GM12878 (cell line): ENCODE data around the gene CHAD. TPM values are rescaled to one million over a fixed set of nuclear protein-coding genes. Genes with fewer than 3 reads are reported as not detected.

Source experiments
- ATAC-seq: fragments of 200-7000 bp; cut with Tn5 transposase; 3 replicates; pipeline ENCODE4 v1.9.1; 2020; ENCODE audit warnings: mild to moderate bottlenecking, moderate library complexity
- BruUV-seq: library from RNA; stranded (reverse); fragments of 400-500 nt; replicated peaks from 2 replicates; lab custom pipeline; 2021; lab: Mats Ljungman, UMichigan
- CTCF ChIA-PET: fragments of 300-600 bp; sonication (Branson Sonifier 250); formaldehyde crosslinking; extraction: SDS; loops from one replicate; lab custom pipeline; 2021; ENCODE audit warnings: inconsistent platforms; lab: Yijun Ruan, JAX
- POLR2A ChIA-PET: fragments of 350-600 bp; formaldehyde crosslinking; extraction: SDS; loops from one replicate; lab custom pipeline; 2021; ENCODE audit warnings: inconsistent platforms; lab: Charles Lee
- RAD21 ChIA-PET: fragments of 300-600 bp; sonication (Branson Sonifier 250); formaldehyde crosslinking; loops from one replicate; lab custom pipeline; 2023; ENCODE audit warnings: antibody characterized with exemption; ENCODE audit not compliant: unreplicated experiment; lab: Charles Lee
- SMC1A ChIA-PET: fragments of 300-600 bp; sonication (Branson Sonifier 250); formaldehyde crosslinking; loops from one replicate; lab custom pipeline; 2023; ENCODE audit not compliant: unreplicated experiment, uncharacterized antibody; lab: Charles Lee
- DNase-seq: peaks from one replicate; pipeline ENCODE4 v3.0.0-alpha.2; 2011; ENCODE audit warnings: low read depth, low spot score
- FAIRE-seq: peaks from 3 replicates; lab custom pipeline; 2011; peaks lifted over from hg19 to GRCh38; lab: Jason Lieb, UNC
- H2AFZ ChIP-seq: 2 replicates; pipeline ENCODE4 v1.6.0; 2011; ENCODE audit warnings: low read depth, low read length, control low read depth; ENCODE audit not compliant: control insufficient read depth
- H3K27ac ChIP-seq: 2 replicates; pipeline ENCODE4 v1.5.1; 2011; ENCODE audit warnings: control low read depth; ENCODE audit not compliant: control insufficient read depth, insufficient read depth
- H3K27me3 ChIP-seq, 2 experiments: replicated peaks in 1 of 2; 2 replicates each; pipeline versions ENCODE4 v1.6.0 to v1.6.1; 2011; ENCODE audit warnings: low read length in 1 of 2; ENCODE audit not compliant: control insufficient read depth in 2 of 2, insufficient read depth in 2 of 2
- H3K36me3 ChIP-seq, 2 experiments: 2 replicates each; pipeline ENCODE4 v1.5.1; 2011; ENCODE audit warnings: low read length in 1 of 2; ENCODE audit not compliant: control insufficient read depth in 2 of 2, insufficient read depth in 2 of 2
- H3K4me1 ChIP-seq: 2 replicates; pipeline ENCODE4 v1.6.1; 2011; ENCODE audit warnings: mild to moderate bottlenecking, low read length, moderate library complexity, mixed read lengths; ENCODE audit not compliant: control insufficient read depth, insufficient read depth
- H3K4me2 ChIP-seq: 2 replicates; pipeline ENCODE4 v1.6.0; 2011; ENCODE audit warnings: control low read depth; ENCODE audit not compliant: control insufficient read depth, insufficient read depth
- H3K4me3 ChIP-seq: fragments of 200-600 bp; sonication (generic); 2 replicates; pipeline ENCODE4 v1.5.1; 2016
- H3K79me2 ChIP-seq: 2 replicates; pipeline ENCODE4 v1.6.0; 2011; ENCODE audit warnings: low read length; ENCODE audit not compliant: control insufficient read depth, insufficient read depth
- H3K9ac ChIP-seq: 2 replicates; pipeline ENCODE4 v1.8.0; 2011; ENCODE audit warnings: low read length, control low read depth, mixed read lengths; ENCODE audit not compliant: control insufficient read depth, insufficient read depth
- H3K9me3 ChIP-seq: replicated peaks from 3 replicates; pipeline ENCODE4 v1.5.1; 2011; ENCODE audit warnings: mild to moderate bottlenecking, low read length; ENCODE audit not compliant: control insufficient read depth, insufficient read depth
- H4K20me1 ChIP-seq: 2 replicates; pipeline ENCODE4 v1.6.0; 2011; ENCODE audit not compliant: control insufficient read depth, insufficient read depth
- NFYA ChIP-seq: IDR thresholded peaks from 2 replicates; pipeline ENCODE4 v1.6.1; 2011; ENCODE audit warnings: low read depth, mild to moderate bottlenecking, low read length, improper control_type of control experiment, borderline replicate concordance
- PAX5 ChIP-seq: IDR thresholded peaks from 2 replicates; pipeline ENCODE4 v1.6.1; 2011; ENCODE audit warnings: low read depth, low read length, borderline replicate concordance
- ZZZ3 ChIP-seq: IDR thresholded peaks from 2 replicates; pipeline ENCODE4 v1.6.1; 2011; ENCODE audit warnings: low read depth; ENCODE audit not compliant: control insufficient read depth, insufficient read length
- WGBS: methylation state at CpG from one replicate; pipeline ENCODE4 v1.1.6; 2016; ENCODE audit warnings: low lambda C conversion rate; ENCODE audit not compliant: insufficient replicate concordance, insufficient coverage; ENCODE audit errors: missing lambda C conversion rate; 5-methylcytosine and 5-hydroxymethylcytosine counted together
- in situ Hi-C: fragments of 300-500 bp; cut with MboI; formaldehyde crosslinking; loops from 9 replicates; pipeline ENCODE4 v1.14.3; 2018; ENCODE audit warnings: mixed read lengths
- intact Hi-C: fragments of 100-400 bp; cut with micrococcal nuclease; formaldehyde crosslinking; loops from one replicate; pipeline ENCODE4 v1.14.2; 2022; ENCODE audit not compliant: unreplicated experiment
- polyA plus RNA-seq, 11 experiments: library from polyadenylated mRNA; depleted of rRNA in 4 of 11; unstranded in 6 of 11; stranded (reverse) in 5 of 11; fragments of >200 nt; fragmentation: Nextera tagmentation in 4 of 11; fragmentation: Illumina TruSeq in 1 of 11; extraction: Ambion mirVana in 4 of 11; extraction: Trizol in 1 of 11; gene quantifications; 1 replicate in 1 of 11; 2 replicates in 10 of 11; pipeline versions ENCODE4 v1.2.1 to v1.2.3, GENCODE V29; 2011 to 2016; ENCODE audit warnings: inconsistent platforms in 2 of 11, missing spikeins in 2 of 11, low read depth in 1 of 11
- total RNA-seq, 4 experiments: library from RNA; depleted of rRNA in 3 of 4; stranded (reverse); fragments of >200 nt in 3 of 4; fragmentation: Illumina TruSeq in 1 of 4; extraction: Trizol in 1 of 4; gene quantifications; 2 replicates each; pipeline versions ENCODE4 v1.2.1 to v1.2.3, GENCODE V29; 2013 to 2021
- TF ChIP-seq, protein P1 (sequence below): fragments of 450-650 bp; IDR thresholded peaks from 2 replicates; pipeline ENCODE4 v1.6.1; 2014; ENCODE audit warnings: mild to moderate bottlenecking

CHAD gene
- total and polyA plus RNA-seq, 10 of the 15 experiments (the other 5 are each of a cell fraction or from before 2014, with no cell fraction given), result 0.06 TPM; not detected in 9

DNA sequence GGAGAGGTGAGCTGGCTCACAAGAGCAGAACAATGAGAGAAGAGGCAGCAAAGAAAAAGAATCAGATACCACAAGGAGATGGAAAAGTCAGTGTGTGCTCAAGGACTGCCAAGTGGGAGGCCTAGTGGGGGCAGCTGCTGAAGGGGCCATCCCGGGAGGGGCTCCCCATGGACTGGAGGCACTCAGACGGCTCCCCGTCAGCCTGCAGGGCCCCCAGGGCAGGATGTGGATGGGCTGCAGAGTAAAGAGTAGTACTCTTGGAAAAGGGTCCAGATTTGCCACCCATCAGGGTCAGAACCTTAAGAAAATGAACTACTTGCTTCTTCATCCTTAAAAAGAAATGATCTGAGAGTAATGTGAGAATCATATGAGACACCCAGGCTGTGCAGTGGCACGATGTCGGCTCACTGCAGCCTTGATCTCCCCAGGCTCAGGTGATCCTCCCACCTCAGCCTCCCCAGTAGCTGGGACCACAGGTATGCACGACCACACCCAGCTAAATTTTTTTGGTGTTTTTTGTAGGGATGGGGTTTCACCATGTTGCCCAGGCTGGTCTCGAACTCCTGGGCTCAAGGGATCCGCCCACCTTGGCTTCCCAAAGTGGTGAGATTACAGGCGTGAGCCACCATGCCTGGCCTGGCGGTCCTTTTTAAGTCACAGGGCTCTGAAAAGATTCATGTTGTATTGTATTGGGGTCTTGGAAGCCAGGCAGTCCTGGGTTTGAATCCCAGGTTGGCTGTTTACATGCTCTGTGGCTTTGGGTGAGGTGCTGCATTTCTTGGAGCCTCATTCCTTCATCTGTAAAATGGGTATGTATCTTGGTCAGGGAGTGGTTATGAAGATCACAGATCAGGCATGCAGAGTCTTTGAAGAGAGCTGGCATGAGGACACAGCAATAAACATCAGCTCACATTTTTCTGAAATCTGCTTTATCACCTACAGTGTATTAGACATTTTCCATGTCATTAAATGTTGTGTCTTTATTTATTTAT lies 27.5 kb downstream of the CHAD start:
- H3K4me3 ChIP-seq, result no peak overlapping the region
- no peak for ATAC-seq
- no peaks in the 10 kb centered on the region for H4K20me1 ChIP-seq
- no peaks in the 10 kb centered on the region for H3K4me1 ChIP-seq
- no peak for DNase-seq
- H3K9ac ChIP-seq, result no peak overlapping the region
- no peak for FAIRE-seq
- no peaks in the 10 kb centered on the region for H3K9me3 ChIP-seq
- CTCF ChIA-PET, result no interaction called here
- H2AFZ ChIP-seq, result no peak overlapping the region
- H3K4me2 ChIP-seq, result no peak overlapping the region
- intact Hi-C loops, result no loop called here
- no peak overlapping the region for H3K27ac ChIP-seq
- RAD21 ChIA-PET, result no interaction called here
- H3K79me2 ChIP-seq, result no peaks in the 10 kb centered on the region
- BruUV-seq, result no TSS peak
- SMC1A ChIA-PET, result no interaction called here
- POLR2A ChIA-PET, result interaction anchor here (1.2 kb wide), 1 partner anchor 10 kb away, joined by 3 read pairs; no protein-coding TSS in a partner anchor
- no peak for TF ChIP-seq PAX5
- TF ChIP-seq, all 136 proteins: peak for 0
- Histone ChIP-seq H3K27me3 (no peaks in the 10 kb centered on the region), H3K36me3 (no peaks in the 10 kb centered on the region)
- in situ Hi-C loops, result no loop called here
- WGBS, result 85% methylated on average over 10 of the region's 10 CpGs

DNA sequence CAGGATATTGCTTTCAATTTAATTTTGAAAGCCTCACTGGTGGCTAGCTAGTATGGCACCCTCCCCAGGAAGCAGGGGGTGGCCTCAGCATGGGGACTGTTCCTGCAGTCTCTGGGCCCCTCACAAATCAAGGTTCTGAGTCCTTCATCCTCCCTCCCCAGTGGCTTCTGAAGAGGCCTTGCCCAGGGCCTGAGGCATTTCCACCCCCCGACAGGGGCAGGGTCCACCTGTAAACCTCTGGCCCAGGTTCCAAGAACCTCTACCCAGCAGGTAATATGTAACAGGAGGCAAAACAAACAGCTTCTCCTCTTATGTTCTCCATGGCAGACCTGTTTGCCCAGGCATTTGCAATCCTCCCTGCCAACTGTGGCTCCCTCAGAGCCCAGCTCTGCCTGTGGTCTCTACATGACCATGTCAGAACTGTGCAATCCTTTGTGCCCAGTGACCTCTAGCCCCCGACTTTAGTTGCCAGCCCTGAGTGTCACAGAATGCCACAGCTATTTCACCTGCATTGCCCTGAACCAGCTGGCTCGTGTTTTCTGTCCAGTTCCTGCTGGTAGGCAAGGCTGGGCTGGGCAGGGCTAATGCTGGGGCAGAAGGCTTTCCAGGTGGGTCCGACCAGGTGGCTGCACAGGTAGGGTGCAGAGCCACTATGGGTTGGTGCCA lies 28.4 kb downstream of the CHAD start:
- H3K27ac ChIP-seq, result no peak overlapping the region
- H3K36me3 ChIP-seq, result no peaks in the 10 kb centered on the region
- H4K20me1 ChIP-seq, result no peaks in the 10 kb centered on the region
- no peak overlapping the region for H3K4me3 ChIP-seq
- intact Hi-C loops, result no loop called here
- ChIA-PET POLR2A (interaction anchor here (1.2 kb wide), 1 partner anchor 10 kb away, joined by 3 read pairs; no protein-coding TSS in a partner anchor), RAD21 (no interaction called here), SMC1A (no interaction called here), CTCF (no interaction called here)
- no peaks in the 10 kb centered on the region for H3K4me1 ChIP-seq
- H3K9ac ChIP-seq, result no peak overlapping the region
- H3K27me3 ChIP-seq, result no peaks in the 10 kb centered on the region
- no peaks in the 10 kb centered on the region for H3K79me2 ChIP-seq
- no peak overlapping the region for H2AFZ ChIP-seq
- no peak overlapping the region for H3K4me2 ChIP-seq
- H3K9me3 ChIP-seq, result no peaks in the 10 kb centered on the region
- WGBS, result 74% methylated on average over 4 of the region's 4 CpGs
- FAIRE-seq (no peak), ATAC-seq (no peak), DNase-seq (no peak)
- BruUV-seq, result no TSS peak
- TF ChIP-seq ZZZ3 (no peak), NFYA (no peak)
- TF ChIP-seq, protein P1, sequence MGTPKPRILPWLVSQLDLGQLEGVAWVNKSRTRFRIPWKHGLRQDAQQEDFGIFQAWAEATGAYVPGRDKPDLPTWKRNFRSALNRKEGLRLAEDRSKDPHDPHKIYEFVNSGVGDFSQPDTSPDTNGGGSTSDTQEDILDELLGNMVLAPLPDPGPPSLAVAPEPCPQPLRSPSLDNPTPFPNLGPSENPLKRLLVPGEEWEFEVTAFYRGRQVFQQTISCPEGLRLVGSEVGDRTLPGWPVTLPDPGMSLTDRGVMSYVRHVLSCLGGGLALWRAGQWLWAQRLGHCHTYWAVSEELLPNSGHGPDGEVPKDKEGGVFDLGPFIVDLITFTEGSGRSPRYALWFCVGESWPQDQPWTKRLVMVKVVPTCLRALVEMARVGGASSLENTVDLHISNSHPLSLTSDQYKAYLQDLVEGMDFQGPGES, result no peak
- in situ Hi-C loops, result no loop called here
